Middle frontal gyrus (tissue), 1 donor: ENCODE data around the gene OTP.

Experiments
- DNase-seq: peaks from one replicate; pipeline ENCODE4 v3.0.0-alpha.2; 2015; ENCODE audit warnings: low spot score; ENCODE audit errors: extremely low spot score

OTP gene

DNA sequence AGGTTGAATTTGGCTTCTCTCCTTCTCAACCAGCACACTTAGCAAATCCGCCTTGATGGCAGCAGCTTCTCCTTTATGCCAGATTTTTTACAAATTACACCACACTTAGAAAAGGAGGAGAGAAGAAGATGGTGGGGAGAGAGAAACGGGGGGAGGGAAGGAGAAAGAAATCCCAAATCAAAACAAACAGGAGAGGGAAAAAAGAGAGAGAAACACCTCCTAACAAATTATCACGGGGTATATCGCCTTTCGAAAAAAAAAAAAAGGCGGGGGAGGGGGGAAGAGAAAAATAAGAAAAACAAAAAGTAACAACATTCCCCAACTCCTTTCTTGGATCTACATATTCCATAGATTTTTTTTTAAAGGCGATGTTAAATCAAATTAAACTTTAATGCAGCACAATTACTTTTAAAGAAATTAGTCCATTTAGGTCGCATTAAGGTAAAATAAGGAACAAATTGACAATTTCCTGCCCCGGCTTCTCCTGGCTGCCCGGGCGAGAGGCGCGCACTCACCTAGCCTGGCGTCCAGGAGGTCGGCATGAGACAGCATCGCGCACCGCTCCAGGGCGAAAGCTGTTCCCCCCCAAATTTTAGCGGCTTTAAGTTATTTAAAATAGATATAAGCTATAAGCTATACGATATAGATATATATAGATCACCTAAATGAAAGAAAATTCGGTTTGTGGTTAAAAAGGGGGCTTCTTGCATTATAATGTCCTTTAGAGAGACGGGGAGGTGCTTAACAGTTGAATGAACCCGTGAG lies at the start of gene OTP:
OTP (minus strand) TSS at position 716 of the 765 bp plus-strand sequence; CDS start at position 552, 164 bp downstream.
- DNase-seq = no peak

DNA sequence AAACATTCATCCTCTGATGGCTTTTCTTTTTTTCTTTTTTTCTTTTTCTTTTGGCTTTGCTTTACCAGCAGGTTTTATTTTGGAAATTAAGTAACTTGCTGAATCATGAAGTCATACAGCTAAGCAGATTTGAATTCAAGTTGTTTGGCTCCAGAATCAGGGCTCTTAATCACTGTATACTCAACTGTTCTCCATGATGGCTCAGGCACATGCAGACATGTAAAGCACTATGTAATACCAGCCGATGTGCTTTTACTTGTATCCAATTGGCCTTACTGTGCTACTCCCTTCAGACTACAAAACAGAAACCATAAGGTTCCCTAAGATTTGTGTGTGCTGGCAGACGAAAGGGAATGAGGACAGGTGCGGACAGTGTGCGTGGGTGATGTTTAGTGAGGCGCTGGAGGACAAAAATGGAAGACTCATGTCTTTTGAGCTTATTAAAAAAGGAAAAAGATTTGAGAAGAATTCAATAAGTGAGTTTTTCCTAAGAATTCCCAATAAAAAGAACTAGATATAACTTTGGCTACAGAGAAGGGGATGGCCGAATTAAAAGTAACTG lies 44.7 kb upstream of the OTP start:
- peak; percentile 8 for DNase-seq

- DNase-seq = no peak
Measured at GRCh38 chr5:77670526-77670925, 32.0 kb upstream of the OTP start.

DNA sequence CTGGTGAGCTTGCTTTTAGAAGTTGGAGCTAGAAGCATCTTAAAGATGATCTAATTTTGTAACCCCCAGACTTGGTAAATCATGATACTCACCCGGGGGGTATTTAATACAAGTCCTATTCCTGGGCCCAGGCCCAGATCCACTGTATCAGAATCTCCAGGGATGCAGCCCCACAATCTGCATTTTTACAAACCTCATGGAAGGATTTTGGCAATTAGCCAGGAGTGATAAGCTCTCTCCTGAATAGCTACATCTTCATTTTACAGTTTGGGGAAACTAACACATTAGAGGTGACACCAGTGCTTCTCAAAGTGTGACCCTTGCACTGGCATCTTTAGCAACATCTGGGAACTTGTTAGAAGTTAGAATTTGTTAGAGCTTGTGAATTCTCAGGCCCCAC lies 31.2 kb upstream of the OTP start:
- no peak for DNase-seq

DNA sequence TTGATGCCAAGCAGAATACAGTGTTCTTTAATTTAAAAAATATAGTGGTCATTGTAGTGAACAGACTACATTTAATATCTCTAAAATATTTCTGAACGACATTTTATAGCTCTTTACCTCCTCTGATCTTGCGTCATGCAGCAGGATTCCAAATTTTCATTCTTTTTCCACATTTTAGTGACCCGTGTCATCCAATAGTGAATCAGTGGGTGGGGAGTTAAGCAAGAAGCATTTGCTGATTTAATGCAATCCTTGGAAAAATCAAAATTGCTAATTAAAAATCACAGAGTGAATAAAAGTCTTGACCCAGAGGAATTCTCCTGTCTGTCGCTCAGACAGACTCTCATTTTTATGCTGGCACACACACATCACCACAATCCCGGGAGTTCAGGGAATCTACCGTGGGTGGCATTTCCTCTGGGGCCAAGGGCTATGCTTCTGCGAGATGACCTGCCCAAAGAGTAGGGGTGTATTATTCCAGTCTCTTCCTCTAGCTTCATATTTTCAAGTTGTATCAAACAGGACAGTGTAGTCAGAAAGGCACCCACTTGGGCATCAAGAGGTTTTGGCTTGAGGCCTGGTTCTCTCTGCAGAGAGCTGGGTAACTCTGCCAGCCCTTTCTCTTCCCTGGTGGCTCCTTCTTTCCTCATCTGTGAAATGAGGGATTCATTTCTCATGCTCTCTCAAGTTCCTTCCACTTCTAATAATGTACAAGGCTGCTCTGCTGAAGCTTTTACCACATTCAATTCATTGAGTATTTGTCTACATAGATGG lies 24.8 kb upstream of the OTP start:
- DNase-seq = no peak

GRCh38 chr5:77662635-77663034 lies 24.1 kb upstream of the OTP start:
- no peak for DNase-seq

- no peak for DNase-seq
Measured at GRCh38 chr5:77658662-77659061, 20.1 kb upstream of the OTP start.

GRCh38 chr5:77651343-77651742 lies 12.8 kb upstream of the OTP start:
- no peak for DNase-seq

DNA sequence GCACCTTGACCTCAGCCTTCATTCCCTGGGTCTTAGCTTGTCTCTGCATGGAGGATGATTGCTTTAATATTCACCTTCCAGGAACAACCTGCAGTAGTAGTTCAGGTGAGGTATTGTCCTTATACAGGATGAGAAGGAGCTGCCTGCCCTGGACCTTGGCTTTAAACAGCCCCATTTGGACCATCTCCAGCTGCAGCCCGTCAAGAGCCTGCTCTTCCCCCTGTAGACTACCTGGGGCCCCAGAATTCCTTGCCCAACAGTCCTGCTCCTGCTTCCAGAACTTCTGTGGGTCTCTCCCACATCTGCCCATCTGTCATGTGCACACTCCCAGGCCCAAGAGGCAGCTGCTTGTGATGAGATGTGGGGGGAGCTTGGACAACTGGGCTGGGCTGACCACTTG lies 12.2 kb upstream of the OTP start:
- DNase-seq = no peak

DNA sequence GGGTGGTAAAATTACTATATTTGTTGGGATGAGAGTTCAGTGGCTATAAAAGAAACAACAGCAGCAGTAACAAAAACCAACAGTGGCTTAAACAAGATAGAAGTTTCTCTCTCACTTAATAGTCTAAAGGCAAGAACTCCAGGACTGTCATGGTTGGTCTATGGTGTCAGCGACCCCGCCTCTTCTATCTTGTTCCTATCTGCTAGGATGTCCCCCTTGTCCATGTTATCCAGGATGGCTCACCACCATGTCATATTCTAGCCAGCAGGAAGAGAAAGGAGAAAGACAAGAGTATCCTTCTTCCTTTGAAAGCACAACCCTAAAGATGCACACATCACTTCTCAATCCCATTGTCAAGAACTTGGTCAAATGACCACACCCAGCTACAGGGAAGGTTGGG lies 11.3 kb upstream of the OTP start:
- no peak for DNase-seq

DNA sequence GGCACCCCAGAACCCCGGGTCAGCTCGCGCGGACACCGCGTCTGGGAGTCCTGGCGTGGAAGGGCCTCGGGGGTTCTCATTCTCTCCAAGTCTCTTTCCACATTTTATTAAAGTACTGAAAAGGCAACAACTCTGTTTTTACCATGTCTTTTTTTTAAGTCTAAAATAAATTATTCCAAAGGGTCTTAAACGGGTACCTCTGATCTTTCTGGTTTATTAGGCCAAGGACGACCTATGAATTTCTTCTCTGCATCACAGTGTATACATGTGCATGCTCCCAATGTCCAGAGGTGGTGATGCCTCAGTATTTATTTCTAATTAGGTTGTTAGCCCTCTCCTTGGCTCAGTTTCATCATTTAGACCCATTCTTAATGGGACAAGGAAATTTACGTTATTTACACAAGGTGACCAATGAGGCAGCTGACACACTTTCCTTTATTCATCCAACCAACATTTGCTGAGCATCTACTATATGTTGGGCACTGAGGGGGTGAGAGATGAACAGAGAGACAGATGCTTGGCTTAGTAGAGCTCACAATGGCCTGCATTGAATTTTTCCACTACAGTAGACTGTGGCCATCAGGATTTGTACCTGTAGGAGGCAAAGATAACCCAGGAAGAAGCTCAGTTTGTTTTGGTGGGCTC lies 7.6 kb upstream of the OTP start:
- no peak for DNase-seq

GRCh38 chr5:77645158-77645994 lies 6.9 kb upstream of the OTP start:
- DNase-seq = no peak

GRCh38 chr5:77644371-77645157 lies 6.1 kb upstream of the OTP start:
- no peak for DNase-seq

DNA sequence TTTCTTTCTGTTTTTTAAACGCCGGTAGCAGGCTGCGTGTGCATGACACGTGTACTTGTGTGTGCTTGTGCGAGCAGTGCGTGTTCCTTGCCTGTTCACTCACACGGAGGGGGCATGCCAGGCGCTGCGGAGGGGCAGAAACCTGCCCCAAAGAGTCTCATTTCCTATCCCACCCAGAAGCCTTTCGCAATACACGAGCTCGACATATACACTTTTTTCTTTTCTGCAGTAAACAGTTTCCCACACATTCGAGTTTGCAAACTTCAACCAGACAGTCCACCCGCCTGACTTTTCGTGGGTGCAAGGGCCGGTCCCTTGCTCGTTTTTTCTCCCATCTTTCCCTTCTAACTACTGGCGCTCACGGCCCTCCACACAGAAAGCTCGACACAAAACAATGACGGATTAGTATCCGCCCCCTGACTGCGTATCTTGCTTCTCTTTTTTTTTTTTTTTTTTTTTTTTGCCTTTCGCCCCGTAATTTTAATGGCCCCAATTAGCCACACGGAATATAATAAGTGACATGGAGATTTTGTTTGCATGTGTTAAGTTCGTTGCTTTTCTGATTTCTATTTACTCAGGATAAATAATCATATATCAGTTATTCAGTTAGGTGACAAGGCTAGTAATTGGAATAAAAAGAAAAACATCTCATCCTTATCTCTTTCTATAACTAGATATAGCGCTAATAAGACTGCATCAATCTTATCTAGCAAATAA lies 5.3 kb upstream of the OTP start:
- no peak for DNase-seq

DNA sequence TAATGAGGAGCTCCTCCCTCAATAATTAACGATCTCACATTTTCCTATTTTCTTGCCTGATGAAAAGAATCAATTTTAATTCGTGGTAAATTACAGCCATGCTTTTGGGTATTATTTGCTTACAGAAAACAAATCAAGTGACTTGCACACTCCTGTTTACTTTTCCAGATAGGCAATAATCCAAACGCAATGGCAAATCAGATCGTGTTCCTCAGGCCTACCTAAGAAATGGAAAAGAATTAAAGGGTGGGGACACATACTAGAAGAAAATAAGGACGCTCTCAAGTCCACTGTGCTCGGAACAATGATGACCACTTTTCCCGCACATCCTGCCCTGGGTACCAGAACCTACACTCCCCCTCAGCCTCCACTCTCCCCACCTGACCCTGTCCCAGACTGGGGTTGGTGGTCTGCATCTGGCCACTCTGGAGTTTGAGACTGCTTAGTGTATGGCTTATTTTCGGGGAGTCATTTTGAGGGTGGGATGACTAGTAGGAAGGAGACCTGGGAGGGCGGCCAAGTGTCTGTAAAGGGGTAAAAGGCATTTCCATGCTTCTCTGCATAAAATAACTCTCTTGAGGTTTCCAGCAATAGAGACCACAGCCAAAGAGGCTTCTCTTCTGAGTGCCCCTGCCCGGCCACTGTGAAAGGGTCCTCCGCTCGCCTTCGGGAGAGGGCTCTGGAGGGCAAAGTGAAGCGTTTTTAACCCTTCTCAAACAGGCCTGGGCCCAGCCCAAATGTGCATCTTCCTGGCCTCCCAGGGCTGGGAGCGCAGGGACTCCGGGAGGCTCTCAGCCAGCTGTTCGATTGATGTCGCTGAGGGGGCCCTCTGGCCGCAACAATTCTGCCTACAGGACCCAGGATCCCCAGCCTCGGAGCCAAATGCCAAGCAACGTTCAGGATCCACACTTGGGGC lies 4.5 kb upstream of the OTP start:
- no peak for DNase-seq

- DNase-seq = no peak
Measured at GRCh38 chr5:77641963-77642737, 3.6 kb upstream of the OTP start.

- no peak for DNase-seq
Measured at GRCh38 chr5:77641397-77641943, 3.0 kb upstream of the OTP start.
